ENCODE data around the gene EMCN. TPM values are rescaled to one million over a fixed set of nuclear protein-coding genes. Genes with fewer than 3 reads are reported as not detected.

EMCN gene
- total and polyA plus RNA-seq, 10 of the 15 experiments (the other 5 are each of a cell fraction or from before 2014, with no cell fraction given) = not detected

- Histone ChIP-seq H4K20me1 (ENCODE audit: control insufficient read depth, insufficient read depth) (no peaks in the 10 kb centered on the region), H3K9me3 (replicated peaks; ENCODE audit: control insufficient read depth, insufficient read depth, low read length) (no peaks in the 10 kb centered on the region), H3K27ac (ENCODE audit: control insufficient read depth, insufficient read depth) (no peak overlapping the region), H3K79me2 (ENCODE audit: control insufficient read depth, insufficient read depth, low read length) (no peaks in the 10 kb centered on the region), H3K36me3 (ENCODE audit: control insufficient read depth in 2 of 2, insufficient read depth in 2 of 2, low read length in 1 of 2) (no peaks in the 10 kb centered on the region), H3K27me3 (replicated peaks in 1 of 2; ENCODE audit: control insufficient read depth in 2 of 2, insufficient read depth in 2 of 2, low read length in 1 of 2) (no peaks in the 10 kb centered on the region; a peak in 2 of 4 replicates), H3K4me3 (no peak overlapping the region), H3K4me2 (ENCODE audit: control insufficient read depth, insufficient read depth) (no peak overlapping the region), H3K4me1 (ENCODE audit: control insufficient read depth, insufficient read depth, low read length) (no peaks in the 10 kb centered on the region), H3K9ac (ENCODE audit: control insufficient read depth, insufficient read depth, low read length) (no peak overlapping the region), H2AFZ (ENCODE audit: control insufficient read depth, low read depth, low read length) (no peak overlapping the region)
- SMC1A ChIA-PET (ENCODE audit: uncharacterized antibody, unreplicated experiment) = no interaction called here
- no TSS peak for BruUV-seq (replicated peaks)
- POLR2A ChIA-PET = no interaction called here
- RAD21 ChIA-PET (ENCODE audit: unreplicated experiment) = no interaction called here
- FAIRE-seq (no peak), ATAC-seq (no peak), DNase-seq (ENCODE audit: low read depth, low spot score) (no peak)
- intact Hi-C loops (cut with micrococcal nuclease; ENCODE audit: unreplicated experiment) = no loop called here
- CTCF ChIA-PET = no interaction called here
- no peak for TF ChIP-seq SIN3A (IDR thresholded peaks at IDR 0.05; ENCODE audit: low read depth, low read length)
- TF ChIP-seq GABPA (IDR thresholded peaks at IDR 0.05; ENCODE audit: low read depth) = no peak
- TF ChIP-seq TARDBP (IDR thresholded peaks at IDR 0.05; ENCODE audit: borderline replicate concordance) = no peak
- TF ChIP-seq E2F8 (IDR thresholded peaks at IDR 0.05; ENCODE audit: low read depth, partially characterized antibody) = no peak
- TF ChIP-seq SUPT20H (IDR thresholded peaks at IDR 0.05; ENCODE audit: borderline replicate concordance, control insufficient read depth, low read depth, low read length) = no peak
- TF ChIP-seq RUNX3 (IDR thresholded peaks at IDR 0.05; ENCODE audit: low read length) = no peak
- no peak for TF ChIP-seq SP1 (IDR thresholded peaks at IDR 0.05; ENCODE audit: low read depth, low read length)
- TF ChIP-seq, protein P1, sequence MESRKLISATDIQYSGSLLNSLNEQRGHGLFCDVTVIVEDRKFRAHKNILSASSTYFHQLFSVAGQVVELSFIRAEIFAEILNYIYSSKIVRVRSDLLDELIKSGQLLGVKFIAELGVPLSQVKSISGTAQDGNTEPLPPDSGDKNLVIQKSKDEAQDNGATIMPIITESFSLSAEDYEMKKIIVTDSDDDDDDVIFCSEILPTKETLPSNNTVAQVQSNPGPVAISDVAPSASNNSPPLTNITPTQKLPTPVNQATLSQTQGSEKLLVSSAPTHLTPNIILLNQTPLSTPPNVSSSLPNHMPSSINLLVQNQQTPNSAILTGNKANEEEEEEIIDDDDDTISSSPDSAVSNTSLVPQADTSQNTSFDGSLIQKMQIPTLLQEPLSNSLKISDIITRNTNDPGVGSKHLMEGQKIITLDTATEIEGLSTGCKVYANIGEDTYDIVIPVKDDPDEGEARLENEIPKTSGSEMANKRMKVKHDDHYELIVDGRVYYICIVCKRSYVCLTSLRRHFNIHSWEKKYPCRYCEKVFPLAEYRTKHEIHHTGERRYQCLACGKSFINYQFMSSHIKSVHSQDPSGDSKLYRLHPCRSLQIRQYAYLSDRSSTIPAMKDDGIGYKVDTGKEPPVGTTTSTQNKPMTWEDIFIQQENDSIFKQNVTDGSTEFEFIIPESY (IDR thresholded peaks at IDR 0.05) = no peak
- TF ChIP-seq FOS (IDR thresholded peaks at IDR 0.05; ENCODE audit: borderline replicate concordance, extremely low read depth, insufficient read length) = no peak
- TF ChIP-seq KDM1A (IDR thresholded peaks at IDR 0.05; ENCODE audit: borderline replicate concordance) = no peak
- no peak for TF ChIP-seq LARP7 (IDR thresholded peaks at IDR 0.05)
- 0% methylated on average over 2 of the region's 2 CpGs for WGBS (ENCODE audit: insufficient coverage, insufficient replicate concordance, low lambda C conversion rate, missing lambda C conversion rate)
- in situ Hi-C loops (cut with MboI) = no loop called here
Measured at GRCh38 chr4:100519205-100519604, 1.4 kb upstream of the EMCN start.
